Transverse colon (tissue), 4 donors: Measurements from ENCODE around the gene JDP2.

Experiments
- CTCF ChIP-seq, 5 experiments: fragments of 200-600 bp in 3 of 5; fragments of 450-650 bp in 2 of 5; sonication (generic) in 3 of 5; IDR thresholded peaks; 1 replicate in 2 of 5; 2 replicates in 3 of 5; pipeline ENCODE4 v1.5.1; 2016 to 2017; ENCODE audit warnings: antibody characterized with exemption in 5 of 5, inconsistent platforms in 3 of 5, mild to moderate bottlenecking in 2 of 5, moderate library complexity in 1 of 5
- EP300 ChIP-seq: sonication (generic); formaldehyde crosslinking; IDR thresholded peaks from one replicate; pipeline ENCODE4 v1.6.1; 2017; ENCODE audit warnings: antibody characterized with exemption, low read depth
- POLR2A ChIP-seq: fragments of 450-650 bp; IDR thresholded peaks from one replicate; pipeline ENCODE4 v1.6.1; 2016; ENCODE audit warnings: antibody characterized with exemption, mild to moderate bottlenecking, moderate library complexity
- POLR2AphosphoS5 ChIP-seq, 3 donors: sonication (generic); formaldehyde crosslinking; IDR thresholded peaks; one replicate each; pipeline ENCODE4 v1.6.1; 2016; ENCODE audit warnings: antibody characterized with exemption in 3 of 3

- TF ChIP-seq CTCF (IDR thresholded peaks at IDR 0.05) = no peak
- no peak for TF ChIP-seq POLR2A
- TF ChIP-seq EP300 = no peak
- TF ChIP-seq POLR2AphosphoS5 (IDR thresholded peaks at IDR 0.05) = no peak
Observed at GRCh38 chr14:75520852-75521251, 93.0 kb downstream of the JDP2 start.
